OCI-LY1 (cell line): ENCODE measurements around the gene ZFP91.
A peak's percentile ranks its signal among the peaks of the same experiment; 100 is the strongest.

Source experiments
- H2AFZ ChIP-seq: fragments of 200-600 bp; sonication (generic), shearing (Covaris generic); 2 replicates; pipeline ENCODE4 v1.6.0; 2014; ENCODE audit warnings: antibody characterized with exemption, mild to moderate bottlenecking, low read length
- H3F3A ChIP-seq: fragments of 200-600 bp; sonication (generic), shearing (Covaris generic); 2 replicates; pipeline ENCODE4 v1.6.0; 2014; ENCODE audit warnings: mild to moderate bottlenecking, antibody characterized with exemption, low read length, moderate library complexity; ENCODE audit not compliant: insufficient read depth
- H3K27ac ChIP-seq: fragments of 200-600 bp; sonication (generic); 2 replicates; pipeline ENCODE4 v1.5.1; 2014; ENCODE audit warnings: low read length, mixed run types, mild to moderate bottlenecking, low read depth; ENCODE audit not compliant: poor library complexity, severe bottlenecking
- H3K27me3 ChIP-seq: fragments of 200-600 bp; sonication (generic); 2 replicates; pipeline ENCODE4 v1.6.0; 2014; ENCODE audit warnings: antibody characterized with exemption, mild to moderate bottlenecking, low read length, moderate library complexity; ENCODE audit not compliant: insufficient read depth
- H3K36me3 ChIP-seq: fragments of 200-600 bp; sonication (generic); 2 replicates; pipeline ENCODE4 v1.6.1; 2014; ENCODE audit warnings: mild to moderate bottlenecking, antibody characterized with exemption, low read length, moderate library complexity, mixed read lengths; ENCODE audit not compliant: insufficient read depth
- H3K4me1 ChIP-seq: fragments of 200-600 bp; sonication (generic); 2 replicates; pipeline ENCODE4 v1.5.1; 2014; ENCODE audit warnings: mild to moderate bottlenecking, low read length, moderate library complexity; ENCODE audit not compliant: insufficient read depth, severe bottlenecking
- H3K4me2 ChIP-seq: fragments of 200-600 bp; sonication (generic), shearing (Covaris generic); 2 replicates; pipeline ENCODE4 v1.6.1; 2014; ENCODE audit warnings: low read length
- H3K4me3 ChIP-seq: fragments of 200-600 bp; sonication (generic); 2 replicates; pipeline ENCODE4 v1.5.1; 2014; ENCODE audit warnings: low read length, low read depth, mild to moderate bottlenecking, mixed read lengths; ENCODE audit not compliant: poor library complexity, severe bottlenecking
- H3K79me2 ChIP-seq: fragments of 200-600 bp; shearing (Covaris generic); 2 replicates; pipeline ENCODE4 v1.6.1; 2016; ENCODE audit warnings: mixed run types, low read length, mixed read lengths; ENCODE audit not compliant: insufficient read depth
- H3K9ac ChIP-seq: fragments of 200-600 bp; sonication (generic), shearing (Covaris generic); 2 replicates; pipeline ENCODE4 v1.6.1; 2014; ENCODE audit warnings: mild to moderate bottlenecking, low read length, mixed read lengths
- H3K9me2 ChIP-seq: fragments of 200-600 bp; sonication (generic), shearing (Covaris generic); 2 replicates; pipeline ENCODE4 v1.6.1; 2014; ENCODE audit warnings: low read depth, mild to moderate bottlenecking, low read length, mixed read lengths
- H3K9me3 ChIP-seq: fragments of 200-600 bp; shearing (Covaris generic); 2 replicates; pipeline ENCODE4 v1.6.1; 2014; ENCODE audit warnings: low read length, mixed read lengths
- H4K20me1 ChIP-seq: fragments of 200-600 bp; sonication (generic), shearing (Covaris generic); 2 replicates; pipeline ENCODE4 v1.6.0; 2016; ENCODE audit warnings: mild to moderate bottlenecking, low read length; ENCODE audit not compliant: insufficient read depth
- CTCF ChIP-seq: fragments of 200-600 bp; sonication (generic), shearing (Covaris generic); IDR thresholded peaks from 2 replicates; pipeline ENCODE4 v1.5.1; 2017; ENCODE audit warnings: mild to moderate bottlenecking, antibody characterized with exemption, low read length, moderate library complexity, mixed read lengths
- EZH2 ChIP-seq: fragments of 200-600 bp; sonication (generic), shearing (Covaris generic); IDR thresholded peaks from 2 replicates; pipeline ENCODE4 v1.8.0; 2017; ENCODE audit warnings: borderline replicate concordance, mixed run types, mild to moderate bottlenecking, antibody characterized with exemption, low read length, moderate library complexity, mixed read lengths

Gene ZFP91, protein sequence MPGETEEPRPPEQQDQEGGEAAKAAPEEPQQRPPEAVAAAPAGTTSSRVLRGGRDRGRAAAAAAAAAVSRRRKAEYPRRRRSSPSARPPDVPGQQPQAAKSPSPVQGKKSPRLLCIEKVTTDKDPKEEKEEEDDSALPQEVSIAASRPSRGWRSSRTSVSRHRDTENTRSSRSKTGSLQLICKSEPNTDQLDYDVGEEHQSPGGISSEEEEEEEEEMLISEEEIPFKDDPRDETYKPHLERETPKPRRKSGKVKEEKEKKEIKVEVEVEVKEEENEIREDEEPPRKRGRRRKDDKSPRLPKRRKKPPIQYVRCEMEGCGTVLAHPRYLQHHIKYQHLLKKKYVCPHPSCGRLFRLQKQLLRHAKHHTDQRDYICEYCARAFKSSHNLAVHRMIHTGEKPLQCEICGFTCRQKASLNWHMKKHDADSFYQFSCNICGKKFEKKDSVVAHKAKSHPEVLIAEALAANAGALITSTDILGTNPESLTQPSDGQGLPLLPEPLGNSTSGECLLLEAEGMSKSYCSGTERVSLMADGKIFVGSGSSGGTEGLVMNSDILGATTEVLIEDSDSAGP

GRCh38 chr11:58578635-58579191 lies at the start of gene ZFP91:
Gene ZFP91, plus strand, starts transcription at chr11:58579063. Its CDS starts 219 bp downstream, at chr11:58579282.
- Histone ChIP-seq H3K4me1 (peaks cover 58% of the 10 kb centered on the region), H3K4me3 (peak within 1 kb of the TSS; percentile 91), H3K36me3 (peaks cover 17% of the 10 kb centered on the region), H3K27ac (peak within 1 kb of the TSS; percentile 99), H3K79me2 (peaks cover 67% of the 10 kb centered on the region), H2AFZ (no peak within 1 kb of the TSS), H3K9me3 (no peaks in the 10 kb centered on the region), H3K9ac (peak within 1 kb of the TSS; percentile 98), H3K4me2 (peak within 1 kb of the TSS; percentile 95), H4K20me1 (no peaks in the 10 kb centered on the region), H3K9me2 (no peaks in the 10 kb centered on the region), H3K27me3 (no peaks in the 10 kb centered on the region), H3F3A (0 out of 2 replicates have a peak, but pooled peaks cover 3% of the 10 kb centered on the region)
- TF ChIP-seq EZH2: no peak
- TF ChIP-seq CTCF: no peak

- Histone ChIP-seq H3F3A (peaks cover 7% of the 10 kb centered on the region; the same call in 1 of the 2 replicates), H3K36me3 (peaks cover 90% of the 10 kb centered on the region), H3K79me2 (no peaks in the 10 kb centered on the region), H3K9me2 (no peaks in the 10 kb centered on the region), H2AFZ (no peak overlapping the region), H3K4me3 (no peak overlapping the region), H4K20me1 (no peaks in the 10 kb centered on the region), H3K9me3 (no peaks in the 10 kb centered on the region), H3K27ac (no peak overlapping the region), H3K4me1 (peaks cover 10% of the 10 kb centered on the region), H3K9ac (no peak overlapping the region), H3K4me2 (no peak overlapping the region), H3K27me3 (no peaks in the 10 kb centered on the region)
- TF ChIP-seq CTCF: no peak
- TF ChIP-seq EZH2: no peak
Measured at GRCh38 chr11:58530236-58530635, 48.6 kb upstream of the ZFP91 start.

GRCh38 chr11:58531865-58532341 lies 47.0 kb upstream of the ZFP91 start:
- H2AFZ ChIP-seq: no peak overlapping the region
- no peak overlapping the region for H3K9ac ChIP-seq
- H3K9me2 ChIP-seq: no peaks in the 10 kb centered on the region
- H3K4me3 ChIP-seq: no peak overlapping the region
- H3F3A ChIP-seq: no peaks in the 10 kb centered on the region
- H3K4me1 ChIP-seq: no peaks in the 10 kb centered on the region
- H3K4me2 ChIP-seq: no peak overlapping the region
- H3K27me3 ChIP-seq: no peaks in the 10 kb centered on the region
- H3K79me2 ChIP-seq: no peaks in the 10 kb centered on the region
- no peak for TF ChIP-seq EZH2
- no peak for TF ChIP-seq CTCF
- H3K27ac ChIP-seq: no peak overlapping the region
- peaks cover 91% of the 10 kb centered on the region for H3K36me3 ChIP-seq
- no peaks in the 10 kb centered on the region for H4K20me1 ChIP-seq
- no peaks in the 10 kb centered on the region for H3K9me3 ChIP-seq
